Thyroid gland (tissue), 4 donors: ENCODE results near the gene PABPC1L. TPM values are rescaled to one million over a fixed set of nuclear protein-coding genes. Genes with fewer than 3 reads are reported as not detected.

Source experiments
- DNase-seq, 2 donors: peaks; one replicate each; pipeline ENCODE4 v3.0.0-alpha.2; 2019
- H3K27ac ChIP-seq, 3 donors: fragments of 200-600 bp; sonication (generic); 1 replicate in 2 of 3; 2 replicates in 1 of 3; pipeline ENCODE4 v1.5.1; 2016 to 2019; ENCODE audit warnings: mild to moderate bottlenecking in 1 of 3, moderate library complexity in 1 of 3
- H3K27me3 ChIP-seq: fragments of 200-600 bp; sonication (generic); one replicate; pipeline ENCODE4 v1.5.1; 2019
- H3K36me3 ChIP-seq, 2 donors: fragments of 200-600 bp; sonication (generic); one replicate each; pipeline ENCODE4 v1.5.1; 2016 to 2019
- H3K4me1 ChIP-seq, 2 donors: fragments of 200-600 bp; sonication (generic); one replicate each; pipeline ENCODE4 v1.5.1; 2017 to 2019
- H3K4me3 ChIP-seq, 3 donors: fragments of 200-600 bp; sonication (generic); replicated peaks in 1 of 3; 1 replicate in 2 of 3; 2 replicates in 1 of 3; pipeline ENCODE4 v1.5.1; 2016; ENCODE audit warnings: mild to moderate bottlenecking in 1 of 3
- H3K9me3 ChIP-seq: fragments of 200-600 bp; sonication (generic); one replicate; pipeline ENCODE4 v1.5.1; 2017
- CTCF ChIP-seq, 6 experiments: fragments of 200-600 bp in 3 of 6; fragments of 450-650 bp in 3 of 6; sonication (generic) in 3 of 6; IDR thresholded peaks; one replicate each; pipeline ENCODE4 v1.5.1; 2016 to 2019; ENCODE audit warnings: antibody characterized with exemption in 6 of 6, mild to moderate bottlenecking in 2 of 6, inconsistent platforms in 1 of 6, moderate library complexity in 1 of 6
- POLR2A ChIP-seq, 2 donors: fragments of 450-650 bp; IDR thresholded peaks; one replicate each; pipeline ENCODE4 v1.6.1; 2017; ENCODE audit warnings: antibody characterized with exemption in 2 of 2, mild to moderate bottlenecking in 2 of 2, moderate library complexity in 1 of 2
- WGBS, 2 donors: methylation state at CpG; one replicate each; pipeline ENCODE4 v1.1.5; 2017; 5-methylcytosine and 5-hydroxymethylcytosine counted together
- intact Hi-C: fragments of 100-400 bp; cut with DNase I; formaldehyde crosslinking; loops from one replicate; pipeline ENCODE4 v1.15.1; 2023
- total RNA-seq, 4 donors: library from RNA; depleted of rRNA; stranded (reverse); fragments of >200 nt; gene quantifications; one replicate each; pipeline ENCODE4 v1.2.3, GENCODE V29; 2016

Gene PABPC1L
- total RNA-seq, 4 donors from 2014 or later = 26.5 to 53.8 (median 31.9) TPM

- H3K27me3 ChIP-seq = no peaks in the 10 kb centered on the region
- H3K4me3 ChIP-seq = no peak overlapping the region
- peak; percentile 86 to 89 for DNase-seq
- H3K9me3 ChIP-seq = no peaks in the 10 kb centered on the region
- H3K4me1 ChIP-seq = peaks cover 10 to 16% of the 10 kb centered on the region in 2 donors
- peaks cover 5 to 9% of the 10 kb centered on the region in 2 donors for H3K36me3 ChIP-seq
- WGBS, 2 donors = 45 to 49% methylated on average over 21 of the region's 21 CpGs
- TF ChIP-seq CTCF (IDR thresholded peaks at IDR 0.05) = peak in 5 of 6 experiments; percentile 14 to 58 (median 52)
- no peak for TF ChIP-seq POLR2A (IDR thresholded peaks at IDR 0.05)
- H3K27ac ChIP-seq = no peak overlapping the region
- intact Hi-C loops = no loop called here
These were observed 1.5 kb downstream of the PABPC1L start for GRCh38 chr20:44911264-44911921.

DNA sequence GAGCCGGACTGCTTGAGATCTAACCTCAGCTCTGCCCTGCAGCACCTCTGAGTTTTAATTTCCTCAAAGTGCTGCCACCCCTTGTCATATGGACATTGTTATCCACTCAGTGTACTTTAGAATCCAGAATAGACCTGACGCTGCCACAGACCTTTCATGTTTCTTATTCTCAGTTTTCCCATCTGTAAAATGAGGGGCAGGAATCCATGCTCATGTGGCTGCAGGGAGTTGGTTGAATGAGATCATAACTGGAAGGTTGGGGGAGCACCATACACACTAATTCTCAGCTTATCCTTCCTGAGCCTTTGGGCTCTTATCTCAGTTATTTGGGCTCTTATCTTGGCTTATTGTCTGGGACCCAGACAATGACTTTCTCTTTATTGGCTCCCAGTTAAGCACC is 2.3 kb downstream of the PABPC1L start:
- WGBS, 2 donors = 89 to 93% methylated on average over 2 of the region's 2 CpGs
- Histone ChIP-seq H3K4me1 (peaks cover 10 to 16% of the 10 kb centered on the region in 2 donors), H3K27me3 (no peaks in the 10 kb centered on the region), H3K36me3 (peaks cover 0 to 1% of the 10 kb centered on the region in 2 donors), H3K4me3 (no peak overlapping the region), H3K9me3 (no peaks in the 10 kb centered on the region), H3K27ac (no peak overlapping the region)
- DNase-seq = no peak
- no peak for TF ChIP-seq POLR2A (IDR thresholded peaks at IDR 0.05)
- TF ChIP-seq CTCF (IDR thresholded peaks at IDR 0.05) = no peak
- intact Hi-C loops = no loop called here

DNA sequence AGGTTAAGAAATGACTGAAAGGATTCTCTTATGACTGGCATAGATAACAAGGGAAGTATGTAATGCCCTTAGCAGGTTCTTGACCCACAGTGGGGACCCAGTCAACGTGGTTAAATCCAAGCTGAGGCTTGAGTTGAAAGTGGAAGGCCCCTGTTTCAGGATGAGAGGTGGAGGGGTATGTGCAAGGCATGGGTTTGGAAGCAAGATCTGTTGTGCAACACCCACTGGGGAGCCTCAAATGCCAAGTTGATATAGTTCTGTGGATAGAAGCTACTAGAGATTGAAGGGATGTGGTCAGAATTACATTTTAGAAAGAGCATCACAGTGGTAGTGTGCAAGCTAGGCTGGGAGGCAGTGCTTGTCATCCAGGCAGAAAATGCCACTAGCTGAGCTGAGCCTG is 5.1 kb downstream of the PABPC1L start:
- Histone ChIP-seq H3K9me3 (no peaks in the 10 kb centered on the region), H3K27ac (no peak overlapping the region), H3K36me3 (peaks cover 0 to 3% of the 10 kb centered on the region in 2 donors), H3K4me1 (peaks cover 10 to 11% of the 10 kb centered on the region in 2 donors), H3K27me3 (no peaks in the 10 kb centered on the region), H3K4me3 (no peak overlapping the region)
- 75 to 86% methylated on average over 1 of the region's 1 CpG for WGBS, 2 donors
- DNase-seq = no peak
- TF ChIP-seq CTCF (IDR thresholded peaks at IDR 0.05) (no peak), POLR2A (IDR thresholded peaks at IDR 0.05) (no peak)
- intact Hi-C loops = no loop called here

GRCh38 chr20:44916586-44916985 is 6.7 kb downstream of the PABPC1L start:
- 94 to 97% methylated on average over 12 of the region's 12 CpGs for WGBS, 2 donors
- no peak for TF ChIP-seq POLR2A (IDR thresholded peaks at IDR 0.05)
- no peak for TF ChIP-seq CTCF (IDR thresholded peaks at IDR 0.05)
- Histone ChIP-seq H3K27ac (no peak overlapping the region), H3K9me3 (no peaks in the 10 kb centered on the region), H3K4me3 (no peak overlapping the region), H3K4me1 (no peaks in the 10 kb centered on the region), H3K36me3 (peaks cover 0 to 3% of the 10 kb centered on the region in 2 donors), H3K27me3 (no peaks in the 10 kb centered on the region)
- no peak for DNase-seq
- intact Hi-C loops = no loop called here

- intact Hi-C loops = no loop called here
- Histone ChIP-seq H3K36me3 (peaks cover 0 to 3% of the 10 kb centered on the region in 2 donors), H3K9me3 (no peaks in the 10 kb centered on the region), H3K4me1 (no peaks in the 10 kb centered on the region), H3K4me3 (no peak overlapping the region), H3K27ac (no peak overlapping the region), H3K27me3 (no peaks in the 10 kb centered on the region)
- no peak for DNase-seq
- TF ChIP-seq POLR2A (IDR thresholded peaks at IDR 0.05) (no peak), CTCF (IDR thresholded peaks at IDR 0.05) (no peak)
- 95 to 100% methylated on average over 2 of the region's 2 CpGs for WGBS, 2 donors
These were observed 7.5 kb downstream of the PABPC1L start for GRCh38 chr20:44917399-44917798.
